Omental fat pad (tissue), 4 donors: Measurements from ENCODE around the gene TFR2. TPM values are rescaled to one million over a fixed set of nuclear protein-coding genes. Genes with fewer than 3 reads are reported as not detected.

Source experiments
- ATAC-seq: fragments of 150-250 bp; one replicate; pipeline ENCODE4 v1.9.1; 2016; ENCODE audit warnings: mild to moderate bottlenecking, moderate library complexity; ENCODE audit not compliant: low FRiP score
- DNase-seq: peaks from one replicate; pipeline ENCODE4 v3.0.0-alpha.2; 2019; ENCODE audit warnings: low spot score
- total RNA-seq, 4 donors: library from RNA; depleted of rRNA; stranded (reverse); fragments of >200 nt; gene quantifications; one replicate each; pipeline ENCODE4 v1.1.0, GENCODE V29; 2016
- TF ChIP-seq, protein P1 (sequence below), 3 donors: fragments of 450-650 bp; IDR thresholded peaks; one replicate each; pipeline ENCODE4 v1.5.1; 2016 to 2017; ENCODE audit warnings: antibody characterized with exemption in 3 of 3, mild to moderate bottlenecking in 3 of 3, moderate library complexity in 2 of 3

TFR2 gene
- total RNA-seq = under 1 TPM in 1 of 4 donors, not detected in 3; 0.60 TPM

DNA sequence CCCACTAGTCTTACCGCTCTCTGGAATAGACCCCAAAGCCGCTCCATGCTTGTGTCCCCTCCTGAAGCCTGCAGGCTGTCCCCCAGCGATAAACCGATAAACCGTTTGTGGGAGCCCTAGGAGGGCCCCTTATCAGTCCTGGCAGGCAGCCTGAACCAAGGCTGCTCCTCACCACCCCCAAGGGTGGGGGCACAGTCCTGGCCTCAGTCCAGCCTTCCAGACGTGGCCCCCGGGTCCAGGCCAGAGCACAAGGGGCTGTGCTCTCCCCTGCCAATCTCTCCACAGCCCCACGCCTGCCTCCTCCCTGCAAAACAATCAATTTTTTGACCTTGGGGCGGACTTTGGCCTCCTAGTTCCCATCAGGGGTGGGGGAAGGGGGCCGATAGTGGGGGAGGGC is at the start of gene TFR2:
TFR2 (minus strand) TSS at position 90 of the 397 bp plus-strand sequence; CDS start at position 47, 43 bp downstream.
- ATAC-seq (no peak), DNase-seq (no peak)
- TF ChIP-seq, protein P1, sequence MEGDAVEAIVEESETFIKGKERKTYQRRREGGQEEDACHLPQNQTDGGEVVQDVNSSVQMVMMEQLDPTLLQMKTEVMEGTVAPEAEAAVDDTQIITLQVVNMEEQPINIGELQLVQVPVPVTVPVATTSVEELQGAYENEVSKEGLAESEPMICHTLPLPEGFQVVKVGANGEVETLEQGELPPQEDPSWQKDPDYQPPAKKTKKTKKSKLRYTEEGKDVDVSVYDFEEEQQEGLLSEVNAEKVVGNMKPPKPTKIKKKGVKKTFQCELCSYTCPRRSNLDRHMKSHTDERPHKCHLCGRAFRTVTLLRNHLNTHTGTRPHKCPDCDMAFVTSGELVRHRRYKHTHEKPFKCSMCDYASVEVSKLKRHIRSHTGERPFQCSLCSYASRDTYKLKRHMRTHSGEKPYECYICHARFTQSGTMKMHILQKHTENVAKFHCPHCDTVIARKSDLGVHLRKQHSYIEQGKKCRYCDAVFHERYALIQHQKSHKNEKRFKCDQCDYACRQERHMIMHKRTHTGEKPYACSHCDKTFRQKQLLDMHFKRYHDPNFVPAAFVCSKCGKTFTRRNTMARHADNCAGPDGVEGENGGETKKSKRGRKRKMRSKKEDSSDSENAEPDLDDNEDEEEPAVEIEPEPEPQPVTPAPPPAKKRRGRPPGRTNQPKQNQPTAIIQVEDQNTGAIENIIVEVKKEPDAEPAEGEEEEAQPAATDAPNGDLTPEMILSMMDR (IDR thresholded peaks at IDR 0.05) = no peak

- no peak for DNase-seq
- ATAC-seq = no peak
- TF ChIP-seq, protein P1 (IDR thresholded peaks at IDR 0.05) = no peak
Measured at GRCh38 chr7:100689230-100690135, 48.1 kb upstream of the TFR2 start.

GRCh38 chr7:100688326-100688860 is 47.0 kb upstream of the TFR2 start:
- ATAC-seq = no peak
- TF ChIP-seq, protein P1 (IDR thresholded peaks at IDR 0.05) = no peak
- DNase-seq = no peak

DNA sequence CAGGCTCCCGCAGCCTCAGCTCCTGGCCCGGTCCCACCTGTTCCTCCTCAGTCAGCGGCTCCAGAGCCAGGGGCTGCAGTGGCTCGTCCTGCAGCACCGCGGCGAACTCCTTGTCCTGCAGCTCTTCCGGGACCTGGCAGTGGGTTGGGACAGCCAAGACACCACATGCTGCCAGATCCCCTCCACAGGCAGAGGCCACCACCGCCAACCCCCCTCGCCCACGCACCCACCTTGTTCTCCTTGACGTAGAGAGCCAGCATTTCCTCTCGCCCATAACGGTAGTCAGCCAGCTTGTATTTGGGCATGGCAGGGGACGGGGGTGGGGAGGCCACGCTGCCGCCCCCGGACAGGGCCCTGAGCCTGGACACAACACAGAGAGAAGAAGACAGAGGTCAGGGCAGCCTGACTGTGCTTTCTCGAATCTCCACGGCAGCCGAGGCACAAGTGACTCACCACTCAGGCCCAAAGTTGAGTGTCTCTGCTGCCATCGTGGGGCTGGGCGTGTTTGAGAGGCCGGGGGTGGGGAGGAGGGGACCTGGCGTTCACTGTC is 46.5 kb upstream of the TFR2 start:
- ATAC-seq = no peak
- TF ChIP-seq, protein P1 (IDR thresholded peaks at IDR 0.05) = no peak
- no peak for DNase-seq

- TF ChIP-seq, protein P1 (IDR thresholded peaks at IDR 0.05) = no peak
- ATAC-seq = no peak
- no peak for DNase-seq
Measured at GRCh38 chr7:100687261-100687660, 45.9 kb upstream of the TFR2 start.

GRCh38 chr7:100686822-100687211 is 45.5 kb upstream of the TFR2 start:
- DNase-seq (no peak), ATAC-seq (no peak)
- TF ChIP-seq, protein P1 (IDR thresholded peaks at IDR 0.05) = no peak
